Uterus (tissue), 4 donors: ENCODE results near the gene TYSND1. TPM values are rescaled to one million over a fixed set of nuclear protein-coding genes. Genes with fewer than 3 reads are reported as not detected.

Experiments
- DNase-seq, 2 donors: peaks; one replicate each; pipeline ENCODE4 v3.0.0-alpha.2; 2019 to 2020
- H3K27ac ChIP-seq, 2 donors: fragments of 200-600 bp; sonication (generic); 1 replicate in 1 of 2; 2 replicates in 1 of 2; pipeline ENCODE4 v1.5.1; 2016 to 2018
- H3K27me3 ChIP-seq, 2 donors: fragments of 200-600 bp; sonication (generic); one replicate each; pipeline ENCODE4 v1.5.1; 2018 to 2019; ENCODE audit warnings: control low read depth in 1 of 2
- H3K36me3 ChIP-seq, 2 donors: fragments of 200-600 bp; sonication (generic); one replicate each; pipeline ENCODE4 v1.5.1; 2019; ENCODE audit warnings: control low read depth in 1 of 2
- H3K4me1 ChIP-seq, 2 donors: fragments of 200-600 bp; sonication (generic); one replicate each; pipeline ENCODE4 v1.5.1; 2018 to 2019; ENCODE audit warnings: control low read depth in 1 of 2
- H3K4me3 ChIP-seq, 2 donors: fragments of 200-600 bp; sonication (generic); 1 replicate in 1 of 2; 2 replicates in 1 of 2; pipeline ENCODE4 v1.5.1; 2018 to 2019; ENCODE audit warnings: mild to moderate bottlenecking in 1 of 2
- H3K9me3 ChIP-seq, 2 donors: fragments of 200-600 bp; sonication (generic); one replicate each; pipeline ENCODE4 v1.5.1; 2019; ENCODE audit warnings: control low read depth in 1 of 2
- CTCF ChIP-seq, 4 experiments: fragments of 200-600 bp in 2 of 4; fragments of 450-650 bp in 2 of 4; sonication (generic) in 2 of 4; IDR thresholded peaks; one replicate each; pipeline ENCODE4 v1.5.1; 2016 to 2019; ENCODE audit warnings: antibody characterized with exemption in 4 of 4, mild to moderate bottlenecking in 2 of 4, moderate library complexity in 1 of 4
- POLR2A ChIP-seq, 2 donors: fragments of 450-650 bp; IDR thresholded peaks; one replicate each; pipeline ENCODE4 v1.6.1; 2016; ENCODE audit warnings: antibody characterized with exemption in 2 of 2, mild to moderate bottlenecking in 1 of 2, moderate library complexity in 1 of 2
- intact Hi-C: fragments of 100-400 bp; cut with DNase I; formaldehyde crosslinking; loops from one replicate; pipeline ENCODE4 v1.15.1; 2023; ENCODE audit warnings: low total_unique reads
- total RNA-seq, 4 donors: library from RNA; depleted of rRNA in 3 of 4; stranded (reverse); fragments of >200 nt in 3 of 4; gene quantifications; one replicate each; pipeline versions ENCODE4 v1.1.0 to v1.2.4, GENCODE V29; 2014 to 2023
- donor health status: DM: yes; HTN: yes; CAD: no.

Gene TYSND1
- total RNA-seq, 4 donors from 2014 or later: 5.4 to 15.9 (median 12.7) TPM

- intact Hi-C loops: no loop called here
- no peak for TF ChIP-seq CTCF (IDR thresholded peaks at IDR 0.05)
- TF ChIP-seq POLR2A (IDR thresholded peaks at IDR 0.05): no peak
- no peaks in the 10 kb centered on the region for H3K27me3 ChIP-seq
- H3K27ac ChIP-seq: no peak overlapping the region
- H3K36me3 ChIP-seq: no peaks in the 10 kb centered on the region
- no peaks in the 10 kb centered on the region for H3K4me1 ChIP-seq
- DNase-seq: no peak
- H3K9me3 ChIP-seq: no peaks in the 10 kb centered on the region
- no peak overlapping the region for H3K4me3 ChIP-seq
Measured at GRCh38 chr10:70158113-70158512, 11.6 kb upstream of the TYSND1 start.

GRCh38 chr10:70155255-70155838 is 8.8 kb upstream of the TYSND1 start:
- Histone ChIP-seq H3K27ac (no peak overlapping the region), H3K4me1 (no peaks in the 10 kb centered on the region), H3K4me3 (no peak overlapping the region), H3K27me3 (no peaks in the 10 kb centered on the region), H3K36me3 (no peaks in the 10 kb centered on the region), H3K9me3 (no peaks in the 10 kb centered on the region)
- no peak for TF ChIP-seq POLR2A (IDR thresholded peaks at IDR 0.05)
- TF ChIP-seq CTCF (IDR thresholded peaks at IDR 0.05): no peak
- no peak for DNase-seq
- intact Hi-C loops: no loop called here

GRCh38 chr10:70148516-70148915 is 2.0 kb upstream of the TYSND1 start:
- Histone ChIP-seq H3K4me3 (no peak overlapping the region), H3K27ac (no peak overlapping the region), H3K36me3 (no peaks in the 10 kb centered on the region), H3K27me3 (no peaks in the 10 kb centered on the region), H3K9me3 (no peaks in the 10 kb centered on the region), H3K4me1 (no peaks in the 10 kb centered on the region)
- no peak for DNase-seq
- TF ChIP-seq POLR2A (IDR thresholded peaks at IDR 0.05) (no peak), CTCF (IDR thresholded peaks at IDR 0.05) (no peak)
- intact Hi-C loops: no loop called here

GRCh38 chr10:70147259-70147625 is 742 bp upstream of the TYSND1 start:
- no peak for DNase-seq
- Histone ChIP-seq H3K27me3 (no peaks in the 10 kb centered on the region), H3K27ac (peak overlapping the region; percentile 84 to 94), H3K4me1 (no peaks in the 10 kb centered on the region), H3K4me3 (peak overlapping the region in 1 of 2 donors; percentile 61), H3K9me3 (no peaks in the 10 kb centered on the region), H3K36me3 (no peaks in the 10 kb centered on the region)
- intact Hi-C loops: no loop called here
- TF ChIP-seq CTCF (IDR thresholded peaks at IDR 0.05): peak in 1 of 4 experiments; percentile 2
- TF ChIP-seq POLR2A (IDR thresholded peaks at IDR 0.05): no peak

- DNase-seq: peak; percentile 50 to 55
- no peaks in the 10 kb centered on the region for H3K9me3 ChIP-seq
- TF ChIP-seq POLR2A (IDR thresholded peaks at IDR 0.05): no peak
- peak; percentile 15 to 74 (median 62) for TF ChIP-seq CTCF (IDR thresholded peaks at IDR 0.05)
- H3K27ac ChIP-seq: peak overlapping the region; percentile 84 to 94
- intact Hi-C loops: no loop called here
- no peaks in the 10 kb centered on the region for H3K4me1 ChIP-seq
- no peaks in the 10 kb centered on the region for H3K36me3 ChIP-seq
- peak overlapping the region; percentile 61 to 67 for H3K4me3 ChIP-seq
- no peaks in the 10 kb centered on the region for H3K27me3 ChIP-seq
Measured at GRCh38 chr10:70145666-70146488, 623 bp downstream of the TYSND1 start.
